Nephron (organoid): ENCODE measurements around the gene CHST8.

ENCODE experiments used
- H3K27ac Mint-ChIP-seq, 3 experiments: 2 replicates each; pipeline ENCODE4 v1.8.0; 2020; ENCODE audit warnings: mixed read lengths in 3 of 3, mild to moderate bottlenecking in 2 of 3, moderate library complexity in 1 of 3
- H3K27me3 Mint-ChIP-seq: 2 replicates; pipeline ENCODE4 v1.8.0; 2021; ENCODE audit warnings: low read depth, mild to moderate bottlenecking, moderate library complexity, mixed read lengths
- H3K36me3 Mint-ChIP-seq: 2 replicates; pipeline ENCODE4 v1.8.0; 2020; ENCODE audit warnings: low read depth, mixed read lengths
- H3K4me1 Mint-ChIP-seq: 2 replicates; pipeline ENCODE4 v1.8.0; 2020; ENCODE audit warnings: mixed read lengths
- H3K4me3 Mint-ChIP-seq, 3 experiments: 2 replicates each; pipeline ENCODE4 v1.8.0; 2020; ENCODE audit warnings: mild to moderate bottlenecking in 3 of 3, mixed read lengths in 3 of 3, moderate library complexity in 2 of 3
- H3K9me3 Mint-ChIP-seq: 2 replicates; pipeline ENCODE4 v1.8.0; 2020; ENCODE audit warnings: mixed read lengths
- TF ChIP-seq, protein P1 (sequence below), 3 experiments: fragments of 200-600 bp; sonication (generic); IDR thresholded peaks; one replicate each; pipeline ENCODE4 v1.5.0; 2021; ENCODE audit warnings: antibody characterized with exemption in 3 of 3; ENCODE audit not compliant: unreplicated experiment in 3 of 3

CHST8 gene

GRCh38 chr19:33674626-33675367 lies 53.0 kb downstream of the CHST8 start:
- H3K4me1 Mint-ChIP-seq, result no peaks in the 10 kb centered on the region
- no peak overlapping the region for H3K4me3 Mint-ChIP-seq
- TF ChIP-seq, protein P1, sequence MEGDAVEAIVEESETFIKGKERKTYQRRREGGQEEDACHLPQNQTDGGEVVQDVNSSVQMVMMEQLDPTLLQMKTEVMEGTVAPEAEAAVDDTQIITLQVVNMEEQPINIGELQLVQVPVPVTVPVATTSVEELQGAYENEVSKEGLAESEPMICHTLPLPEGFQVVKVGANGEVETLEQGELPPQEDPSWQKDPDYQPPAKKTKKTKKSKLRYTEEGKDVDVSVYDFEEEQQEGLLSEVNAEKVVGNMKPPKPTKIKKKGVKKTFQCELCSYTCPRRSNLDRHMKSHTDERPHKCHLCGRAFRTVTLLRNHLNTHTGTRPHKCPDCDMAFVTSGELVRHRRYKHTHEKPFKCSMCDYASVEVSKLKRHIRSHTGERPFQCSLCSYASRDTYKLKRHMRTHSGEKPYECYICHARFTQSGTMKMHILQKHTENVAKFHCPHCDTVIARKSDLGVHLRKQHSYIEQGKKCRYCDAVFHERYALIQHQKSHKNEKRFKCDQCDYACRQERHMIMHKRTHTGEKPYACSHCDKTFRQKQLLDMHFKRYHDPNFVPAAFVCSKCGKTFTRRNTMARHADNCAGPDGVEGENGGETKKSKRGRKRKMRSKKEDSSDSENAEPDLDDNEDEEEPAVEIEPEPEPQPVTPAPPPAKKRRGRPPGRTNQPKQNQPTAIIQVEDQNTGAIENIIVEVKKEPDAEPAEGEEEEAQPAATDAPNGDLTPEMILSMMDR (IDR thresholded peaks at IDR 0.05; ENCODE audit: unreplicated experiment in 3 of 3), result no peak
- H3K27me3 Mint-ChIP-seq, result peaks cover 49% of the 10 kb centered on the region
- H3K9me3 Mint-ChIP-seq, result no peaks in the 10 kb centered on the region
- H3K27ac Mint-ChIP-seq, result no peak overlapping the region
- no peaks in the 10 kb centered on the region for H3K36me3 Mint-ChIP-seq

DNA sequence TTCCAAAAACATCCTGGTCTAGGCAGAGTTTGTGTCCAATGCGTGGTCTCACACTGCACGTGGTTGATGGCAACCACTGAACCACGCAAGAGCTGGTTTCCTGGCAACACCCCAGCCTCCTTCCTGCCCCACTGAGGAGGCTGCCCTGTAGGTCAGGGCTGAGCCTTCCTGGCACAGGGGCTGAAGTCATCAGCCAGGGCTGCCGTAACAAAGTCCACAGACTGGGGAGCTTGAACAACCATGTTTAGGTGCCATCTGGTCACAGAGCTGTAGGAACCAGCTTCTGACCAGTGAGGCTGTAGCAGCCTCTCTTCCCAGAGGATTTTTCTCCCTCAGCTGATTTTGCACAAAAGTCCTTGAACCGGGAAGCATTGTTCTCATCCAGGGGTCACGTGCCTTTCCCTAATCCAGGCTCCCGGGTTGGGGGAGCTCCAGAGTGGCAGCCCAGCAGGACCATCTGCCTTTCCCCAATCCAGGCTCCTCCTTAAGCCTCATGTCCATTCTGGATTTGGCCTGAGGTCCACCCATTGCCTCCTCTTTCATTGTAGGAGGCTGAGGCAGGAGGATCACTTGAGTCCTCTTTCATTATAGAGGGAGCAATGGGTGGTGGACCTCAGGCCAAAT lies 53.9 kb downstream of the CHST8 start:
- no peaks in the 10 kb centered on the region for H3K36me3 Mint-ChIP-seq
- H3K27ac Mint-ChIP-seq, result no peak overlapping the region
- TF ChIP-seq, protein P1 (IDR thresholded peaks at IDR 0.05; ENCODE audit: unreplicated experiment in 3 of 3), result no peak
- peaks cover 46% of the 10 kb centered on the region for H3K27me3 Mint-ChIP-seq
- H3K4me1 Mint-ChIP-seq, result no peaks in the 10 kb centered on the region
- no peaks in the 10 kb centered on the region for H3K9me3 Mint-ChIP-seq
- H3K4me3 Mint-ChIP-seq, result no peak overlapping the region

DNA sequence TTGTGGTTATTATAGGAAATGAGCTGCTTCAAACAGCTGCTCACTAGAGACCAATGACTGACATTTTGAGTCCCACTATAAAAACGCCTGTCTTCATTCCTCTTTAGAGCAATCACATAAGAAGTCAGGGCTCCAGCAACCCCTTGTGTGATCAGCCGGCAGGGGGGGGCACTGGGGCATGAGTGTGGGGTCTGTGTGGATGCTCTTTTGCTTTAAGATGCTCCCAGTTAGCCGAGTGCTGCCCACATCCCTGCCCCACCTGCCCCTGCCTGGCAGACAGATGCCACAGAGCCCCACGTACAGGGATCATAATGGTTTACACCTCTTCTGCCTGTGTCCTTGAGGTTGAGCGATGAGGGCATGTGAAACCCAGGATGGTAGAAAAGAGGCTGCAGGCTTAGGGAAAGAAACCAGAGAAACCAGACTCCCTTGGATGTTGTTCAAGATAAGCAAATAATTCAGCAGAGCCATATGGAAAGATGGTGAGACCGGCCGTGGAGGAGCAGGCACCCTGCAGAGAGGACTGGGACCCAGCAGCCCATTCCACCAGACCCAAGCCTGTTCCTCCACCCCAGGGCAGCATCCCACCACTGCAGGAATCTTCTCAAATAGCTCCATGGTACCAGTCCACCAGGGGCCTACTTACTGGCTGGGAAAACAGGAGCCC lies 55.4 kb downstream of the CHST8 start:
- H3K4me1 Mint-ChIP-seq, result no peaks in the 10 kb centered on the region
- H3K27me3 Mint-ChIP-seq, result peaks cover 36% of the 10 kb centered on the region
- no peaks in the 10 kb centered on the region for H3K9me3 Mint-ChIP-seq
- H3K36me3 Mint-ChIP-seq, result no peaks in the 10 kb centered on the region
- H3K4me3 Mint-ChIP-seq, result no peak overlapping the region
- TF ChIP-seq, protein P1 (IDR thresholded peaks at IDR 0.05; ENCODE audit: unreplicated experiment in 3 of 3), result no peak
- H3K27ac Mint-ChIP-seq, result no peak overlapping the region

DNA sequence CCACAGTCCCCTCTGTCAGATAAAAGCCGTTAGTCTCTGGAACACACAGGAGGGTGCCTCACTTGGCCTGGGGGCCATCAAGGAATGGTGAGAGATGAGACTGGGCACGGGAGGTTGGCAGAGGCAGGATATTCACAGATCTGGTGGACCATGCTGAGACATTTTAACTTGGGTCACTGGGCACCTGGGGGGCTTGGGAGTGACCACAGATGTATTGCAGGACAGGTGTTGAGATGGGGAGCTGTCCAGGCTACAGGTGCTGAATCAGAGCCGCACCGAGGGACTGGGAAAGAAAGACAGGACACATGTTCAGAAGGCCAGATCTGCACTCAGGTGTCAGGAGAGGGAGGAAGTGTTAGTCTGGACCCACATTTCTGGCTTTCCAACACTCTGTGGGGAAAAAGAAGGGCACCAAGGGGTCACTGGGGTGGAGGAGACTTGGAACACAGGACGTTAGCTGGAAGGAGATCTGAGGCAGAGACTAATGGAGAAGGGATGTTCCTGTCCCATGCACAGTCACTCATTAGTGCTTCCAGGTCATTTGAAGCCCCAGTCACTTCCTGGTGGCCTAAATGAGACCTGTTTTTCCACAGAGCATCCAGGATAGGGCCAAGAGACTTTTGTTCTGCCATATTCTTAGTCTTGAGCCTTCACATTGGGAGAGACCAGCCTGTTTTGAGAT lies 56.1 kb downstream of the CHST8 start:
- H3K4me1 Mint-ChIP-seq, result no peaks in the 10 kb centered on the region
- H3K27ac Mint-ChIP-seq, result no peak overlapping the region
- H3K36me3 Mint-ChIP-seq, result no peaks in the 10 kb centered on the region
- H3K27me3 Mint-ChIP-seq, result peaks cover 36% of the 10 kb centered on the region
- TF ChIP-seq, protein P1 (IDR thresholded peaks at IDR 0.05; ENCODE audit: unreplicated experiment in 3 of 3), result no peak
- H3K4me3 Mint-ChIP-seq, result peak overlapping the region in 1 of 3 experiments; percentile 36
- no peaks in the 10 kb centered on the region for H3K9me3 Mint-ChIP-seq

- Mint-ChIP-seq H3K27ac (no peak overlapping the region), H3K4me1 (no peaks in the 10 kb centered on the region), H3K27me3 (peaks cover 44% of the 10 kb centered on the region), H3K4me3 (no peak overlapping the region), H3K9me3 (no peaks in the 10 kb centered on the region), H3K36me3 (no peaks in the 10 kb centered on the region)
- TF ChIP-seq, protein P1 (IDR thresholded peaks at IDR 0.05; ENCODE audit: unreplicated experiment in 3 of 3), result no peak
Measured at GRCh38 chr19:33678796-33679585, 57.2 kb downstream of the CHST8 start.
